ENCODE measurements around the gene ZNHIT2. TPM values are rescaled to one million over a fixed set of nuclear protein-coding genes. Genes with fewer than 3 reads are reported as not detected.
A peak's percentile ranks its signal among the peaks of the same experiment; 100 is the strongest.

The ZNHIT2 gene
- total RNA-seq, 4 donors from 2014 or later: 9.6 to 40.8 (median 12.2) TPM

DNA sequence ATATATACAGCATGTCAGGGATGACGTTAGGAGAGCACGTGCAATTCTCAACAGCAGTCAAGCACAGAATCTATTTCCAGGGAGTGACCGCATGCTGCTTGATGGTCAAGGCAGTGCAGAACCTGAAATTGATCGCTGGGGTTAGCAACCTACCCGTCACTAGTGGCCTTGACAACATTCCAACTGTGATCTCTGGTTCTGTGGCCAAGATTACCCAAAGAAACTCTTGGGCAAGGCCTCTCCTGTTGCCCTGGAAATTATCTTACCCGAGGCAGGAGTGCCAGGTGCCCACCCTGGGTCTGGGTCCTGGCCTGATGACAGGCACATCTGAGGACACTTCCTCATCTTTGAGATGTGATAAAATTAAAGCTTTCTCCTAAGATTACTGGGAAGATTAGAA is 3.7 kb downstream of the ZNHIT2 start:
- TF ChIP-seq EP300 (IDR thresholded peaks at IDR 0.05; ENCODE audit: low read depth): no peak
- TF ChIP-seq POLR2AphosphoS5 (IDR thresholded peaks at IDR 0.05): no peak
- no peak for TF ChIP-seq POLR2A (IDR thresholded peaks at IDR 0.05)
- TF ChIP-seq, protein P1, sequence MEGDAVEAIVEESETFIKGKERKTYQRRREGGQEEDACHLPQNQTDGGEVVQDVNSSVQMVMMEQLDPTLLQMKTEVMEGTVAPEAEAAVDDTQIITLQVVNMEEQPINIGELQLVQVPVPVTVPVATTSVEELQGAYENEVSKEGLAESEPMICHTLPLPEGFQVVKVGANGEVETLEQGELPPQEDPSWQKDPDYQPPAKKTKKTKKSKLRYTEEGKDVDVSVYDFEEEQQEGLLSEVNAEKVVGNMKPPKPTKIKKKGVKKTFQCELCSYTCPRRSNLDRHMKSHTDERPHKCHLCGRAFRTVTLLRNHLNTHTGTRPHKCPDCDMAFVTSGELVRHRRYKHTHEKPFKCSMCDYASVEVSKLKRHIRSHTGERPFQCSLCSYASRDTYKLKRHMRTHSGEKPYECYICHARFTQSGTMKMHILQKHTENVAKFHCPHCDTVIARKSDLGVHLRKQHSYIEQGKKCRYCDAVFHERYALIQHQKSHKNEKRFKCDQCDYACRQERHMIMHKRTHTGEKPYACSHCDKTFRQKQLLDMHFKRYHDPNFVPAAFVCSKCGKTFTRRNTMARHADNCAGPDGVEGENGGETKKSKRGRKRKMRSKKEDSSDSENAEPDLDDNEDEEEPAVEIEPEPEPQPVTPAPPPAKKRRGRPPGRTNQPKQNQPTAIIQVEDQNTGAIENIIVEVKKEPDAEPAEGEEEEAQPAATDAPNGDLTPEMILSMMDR (IDR thresholded peaks at IDR 0.05): no peak
- Histone ChIP-seq H3K9me3 (no peaks in the 10 kb centered on the region), H3K4me3 (no peak overlapping the region), H3K27ac (no peak overlapping the region), H3K27me3 (no peaks in the 10 kb centered on the region), H3K4me1 (peaks cover 20 to 53% (median 34%) of the 10 kb centered on the region in 4 donors), H3K36me3 (peaks cover 0 to 4% (median 0%) of the 10 kb centered on the region in 4 donors)
- intact Hi-C loops (cut with DNase I; ENCODE audit: low total_unique reads): loop anchor here (5.0 kb wide), 1 partner anchor 102 kb away; the partner anchor contains the start of gene ARL2
- in situ Hi-C loops (cut with MboI; ENCODE audit: low pct_ligation_motif_present in 1 of 4, low pct_unique_long_range_greater_than_20kb in 1 of 4, low sequenced_read_pairs in 3 of 4): no loop called here
- WGBS, 2 donors (ENCODE audit: low coverage in 1 of 2): 30 to 67% methylated on average over 2 to 6 of the region's 6 CpGs
- no peak for DNase-seq

DNA sequence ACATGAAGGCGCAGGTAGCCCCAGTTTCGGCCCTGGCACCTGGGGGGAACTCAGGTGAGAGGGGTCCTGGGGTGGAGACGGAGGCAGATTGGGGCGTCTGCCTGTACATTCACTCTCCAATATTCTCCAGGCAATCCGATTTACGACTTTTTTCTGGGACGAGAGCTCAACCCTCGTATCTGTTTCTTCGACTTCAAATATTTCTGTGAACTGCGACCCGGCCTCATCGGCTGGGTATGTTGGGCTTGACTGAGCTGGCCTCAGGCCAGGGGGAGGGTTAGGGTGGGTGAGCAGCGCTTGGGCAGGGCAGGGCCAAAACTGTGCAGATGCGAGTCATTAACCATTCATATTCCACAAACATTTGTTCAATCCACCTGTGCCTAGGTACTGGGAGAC is 4.1 kb downstream of the ZNHIT2 start:
- no peak for DNase-seq
- in situ Hi-C loops (cut with MboI; ENCODE audit: low pct_ligation_motif_present in 1 of 4, low pct_unique_long_range_greater_than_20kb in 1 of 4, low sequenced_read_pairs in 3 of 4) (no loop called here), intact Hi-C loops (cut with DNase I; ENCODE audit: low total_unique reads) (loop anchor here (5.0 kb wide), 1 partner anchor 101 kb away; the partner anchor contains the start of gene ARL2)
- Histone ChIP-seq H3K27me3 (no peaks in the 10 kb centered on the region), H3K4me1 (peaks cover 20 to 52% (median 34%) of the 10 kb centered on the region in 4 donors), H3K27ac (peak overlapping the region; percentile 76 to 85 (median 80)), H3K36me3 (peaks cover 0 to 5% (median 0%) of the 10 kb centered on the region in 4 donors), H3K4me3 (peak overlapping the region in 3 of 4 donors; percentile 37 to 57 (median 48)), H3K9me3 (no peaks in the 10 kb centered on the region)
- TF ChIP-seq, protein P1 (IDR thresholded peaks at IDR 0.05): no peak
- no peak for TF ChIP-seq POLR2A (IDR thresholded peaks at IDR 0.05)
- TF ChIP-seq EP300 (IDR thresholded peaks at IDR 0.05; ENCODE audit: low read depth): no peak
- TF ChIP-seq POLR2AphosphoS5 (IDR thresholded peaks at IDR 0.05): no peak
- 5 to 20% methylated on average over 4 to 14 of the region's 14 CpGs for WGBS, 2 donors (ENCODE audit: low coverage in 1 of 2)

DNA sequence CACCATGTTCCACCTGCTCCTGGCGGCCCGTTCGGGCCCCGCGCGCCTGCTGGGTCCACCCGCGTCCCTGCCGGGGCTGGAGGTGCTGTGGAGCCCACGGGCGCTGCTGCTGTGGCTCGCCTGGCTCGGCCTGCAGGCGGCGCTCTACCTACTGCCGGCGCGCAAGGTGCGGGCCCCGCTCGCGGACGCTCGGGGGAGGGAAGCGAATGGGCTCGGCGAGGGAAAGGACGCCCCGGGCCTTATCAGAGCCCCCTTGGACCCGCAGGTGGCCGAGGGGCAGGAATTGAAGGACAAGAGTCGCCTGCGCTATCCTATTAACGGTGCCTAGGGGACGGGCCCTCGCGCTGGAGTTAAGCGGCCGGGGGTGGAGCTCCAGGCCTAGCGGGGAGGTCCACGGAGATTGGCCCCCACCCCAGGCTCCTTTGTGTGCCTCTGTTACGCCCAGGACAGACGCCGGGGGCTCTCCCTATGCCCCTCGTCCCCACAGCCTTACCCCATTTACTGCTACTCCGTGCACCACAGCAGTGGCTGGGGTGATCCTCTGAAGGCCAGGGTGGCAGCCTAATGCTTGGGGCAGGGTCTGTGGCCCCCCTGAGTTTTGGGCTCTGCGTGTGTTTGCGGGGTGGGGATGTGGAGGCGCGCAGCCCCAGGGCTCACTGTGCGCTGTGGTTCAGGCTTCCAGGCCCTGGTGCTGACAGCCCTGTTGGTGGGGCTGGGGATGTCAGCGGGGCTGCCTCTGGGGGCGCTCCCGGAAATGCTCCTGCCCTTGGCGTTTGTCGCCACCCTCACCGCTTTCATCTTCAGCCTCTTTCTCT is 4.7 kb downstream of the ZNHIT2 start:
- Histone ChIP-seq H3K4me1 (peaks cover 20 to 46% (median 34%) of the 10 kb centered on the region in 4 donors), H3K27me3 (no peaks in the 10 kb centered on the region), H3K36me3 (peaks cover 0 to 8% (median 2%) of the 10 kb centered on the region in 4 donors), H3K27ac (peak overlapping the region; percentile 76 to 85 (median 80)), H3K4me3 (peak overlapping the region; percentile 37 to 57 (median 51)), H3K9me3 (no peaks in the 10 kb centered on the region)
- intact Hi-C loops (cut with DNase I; ENCODE audit: low total_unique reads): loop anchor here (5.0 kb wide), 1 partner anchor 100 kb away; the partner anchor contains the start of gene ARL2
- 2% methylated on average over 29 of the region's 57 CpGs; no CpG with 5 or more reads in 1 of the 2 donors for WGBS, 2 donors (ENCODE audit: low coverage in 1 of 2)
- in situ Hi-C loops (cut with MboI; ENCODE audit: low pct_ligation_motif_present in 1 of 4, low pct_unique_long_range_greater_than_20kb in 1 of 4, low sequenced_read_pairs in 3 of 4): no loop called here
- DNase-seq: peak; percentile 81
- TF ChIP-seq, protein P1 (IDR thresholded peaks at IDR 0.05): peak; percentile 81 to 96 (median 93)
- no peak for TF ChIP-seq POLR2A (IDR thresholded peaks at IDR 0.05)
- TF ChIP-seq POLR2AphosphoS5 (IDR thresholded peaks at IDR 0.05): peak in 2 of 3 donors; percentile 66 to 75
